Smooth muscle cell (in vitro differentiated cells): ENCODE results near the gene MDM4. TPM values are rescaled to one million over a fixed set of nuclear protein-coding genes. Genes with fewer than 3 reads are reported as not detected.

ENCODE experiments used
- DNase-seq: peaks from one replicate; lab custom pipeline; 2025; ENCODE audit not compliant: unreplicated experiment; lab: John Stamatoyannopoulos, UW
- H2AFZ ChIP-seq: fragments of 200-600 bp; sonication (generic); 2 replicates; pipeline ENCODE4 v1.6.0; 2016; ENCODE audit warnings: antibody characterized with exemption, low read depth, mild to moderate bottlenecking
- H3F3A ChIP-seq: fragments of 200-600 bp; sonication (generic); 2 replicates; pipeline ENCODE4 v1.6.0; 2017; ENCODE audit warnings: antibody characterized with exemption, low read depth
- H3K27ac ChIP-seq: fragments of 200-600 bp; sonication (generic); 2 replicates; pipeline ENCODE4 v1.5.1; 2016; ENCODE audit warnings: low read depth, mild to moderate bottlenecking
- H3K27me3 ChIP-seq: fragments of 200-600 bp; sonication (generic); 2 replicates; pipeline ENCODE4 v1.6.1; 2016; ENCODE audit warnings: low read depth, mild to moderate bottlenecking
- H3K36me3 ChIP-seq: fragments of 200-600 bp; sonication (generic); 2 replicates; pipeline ENCODE4 v1.5.1; 2016; ENCODE audit warnings: low read depth
- H3K4me1 ChIP-seq: fragments of 200-600 bp; sonication (generic); 2 replicates; pipeline ENCODE4 v1.5.1; 2016; ENCODE audit warnings: low read depth
- H3K4me2 ChIP-seq: fragments of 200-600 bp; sonication (generic); 2 replicates; pipeline ENCODE4 v1.6.0; 2016; ENCODE audit warnings: mild to moderate bottlenecking
- H3K4me3 ChIP-seq: fragments of 200-600 bp; sonication (generic); 2 replicates; pipeline ENCODE4 v1.5.1; 2016; ENCODE audit warnings: mild to moderate bottlenecking
- H3K79me2 ChIP-seq: fragments of 200-600 bp; sonication (generic); 2 replicates; pipeline ENCODE4 v1.6.0; 2016; ENCODE audit warnings: low read depth, mild to moderate bottlenecking
- H3K9ac ChIP-seq: fragments of 200-600 bp; sonication (generic); 2 replicates; pipeline ENCODE4 v1.6.0; 2016; ENCODE audit warnings: low read depth
- H3K9me3 ChIP-seq: fragments of 200-600 bp; sonication (generic); replicated peaks from 2 replicates; pipeline ENCODE4 v1.5.1; 2016; ENCODE audit warnings: low read depth
- H4K20me1 ChIP-seq: fragments of 200-600 bp; sonication (generic); 2 replicates; pipeline ENCODE4 v1.6.0; 2016; ENCODE audit warnings: low read depth
- CTCF ChIP-seq: fragments of 200-600 bp; sonication (generic); IDR thresholded peaks from 2 replicates; pipeline ENCODE4 v1.5.1; 2017; ENCODE audit warnings: borderline replicate concordance, mild to moderate bottlenecking, antibody characterized with exemption; ENCODE audit not compliant: insufficient read depth, poor library complexity, severe bottlenecking
- WGBS: methylation state at CpG from one replicate; pipeline ENCODE4 v1.1.7; 2016; ENCODE audit warnings: low lambda C conversion rate; 5-methylcytosine and 5-hydroxymethylcytosine counted together
- polyA plus RNA-seq: library from polyadenylated mRNA; unstranded; fragments of >200 nt; fragmentation: Nextera tagmentation; extraction: Ambion mirVana; gene quantifications from 2 replicates; pipeline ENCODE4 v1.2.1, GENCODE V29; 2016
- small RNA-seq: library from RNA; depleted of rRNA; stranded (forward); fragments of <200 nt; gene quantifications from one replicate; pipeline ENCODE3, GENCODE V24; 2014
- total RNA-seq: library from RNA; depleted of rRNA; stranded (reverse); fragments of >200 nt; gene quantifications from 2 replicates; pipeline ENCODE4 v1.2.3, GENCODE V29; 2014

Gene MDM4
- total and polyA plus RNA-seq, 2 experiments from 2014 or later = 10.8 to 31.7 TPM

DNA sequence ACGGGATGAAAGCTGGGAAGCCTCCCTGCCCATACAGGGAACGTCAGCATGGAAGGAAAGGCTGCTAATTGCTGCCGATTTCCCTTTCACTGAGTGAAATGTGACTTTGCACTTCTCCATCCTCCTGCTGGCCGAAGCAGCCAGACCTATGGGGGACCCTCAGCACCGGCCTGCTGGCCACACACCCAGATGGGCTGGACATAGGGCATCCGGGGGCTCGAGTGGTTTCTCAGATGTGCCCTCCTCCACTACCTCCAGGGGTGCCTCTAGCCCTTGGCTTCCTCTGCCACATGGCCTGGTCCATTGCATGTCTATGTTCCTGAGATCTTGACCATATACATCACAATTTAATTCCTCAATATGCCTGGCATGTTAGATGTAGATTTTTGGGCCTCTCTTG is 89.6 kb downstream of the MDM4 start:
- Histone ChIP-seq H3K27me3 (peaks cover 45% of the 10 kb centered on the region), H3K4me3 (no peak overlapping the region), H3K79me2 (no peaks in the 10 kb centered on the region), H2AFZ (no peak overlapping the region), H4K20me1 (no peaks in the 10 kb centered on the region), H3K36me3 (no peaks in the 10 kb centered on the region), H3K4me1 (no peaks in the 10 kb centered on the region), H3K27ac (no peak overlapping the region), H3K9me3 (no peaks in the 10 kb centered on the region), H3K4me2 (no peak overlapping the region), H3F3A (no peaks in the 10 kb centered on the region), H3K9ac (no peak overlapping the region)
- WGBS = 83% methylated on average over 7 of the region's 7 CpGs
- no peak for DNase-seq
- TF ChIP-seq CTCF = no peak

Small RNA genes lying within 50 kb of the gene (small RNA-seq; reads per million reads assigned to genes)
- 16.2 reads per million, percentile 86 among the genes with 10 or more reads in this experiment for gene RNA5SP74

Other genes starting within 250 kb of the MDM4 start
- gene PLEKHA6, start 156.5 kb upstream of the MDM4 start, total RNA-seq = 0.45 and 0.67 TPM in 2 replicates
- 0.85 and 2.5 TPM in 2 replicates for gene PLEKHA6, start 156.5 kb upstream of the MDM4 start, polyA plus RNA-seq
- gene PPP1R15B, start 104.6 kb upstream of the MDM4 start, total RNA-seq = 68.1 and 74.8 TPM in 2 replicates
- gene PPP1R15B, start 104.6 kb upstream of the MDM4 start, polyA plus RNA-seq = 24.1 and 25.0 TPM in 2 replicates
- 9.5 and 11.5 TPM in 2 replicates for gene PIK3C2B, start 21.6 kb upstream of the MDM4 start, total RNA-seq
- gene PIK3C2B, start 21.6 kb upstream of the MDM4 start, polyA plus RNA-seq = 3.0 and 5.0 TPM in 2 replicates
- gene LRRN2, start 169.3 kb downstream of the MDM4 start, total RNA-seq = 1.2 and 1.3 TPM in 2 replicates
- 0.83 and 2.4 TPM in 2 replicates for gene LRRN2, start 169.3 kb downstream of the MDM4 start, polyA plus RNA-seq